SH-SY5Y (cell line): ENCODE data around the gene HPN.

ENCODE experiments used
- GATA2 ChIP-seq: IDR thresholded peaks from 2 replicates; pipeline ENCODE4 v1.6.1; 2011; ENCODE audit warnings: mild to moderate bottlenecking, low read depth, low read length
- GATA3 ChIP-seq: IDR thresholded peaks from 2 replicates; pipeline ENCODE4 v1.6.1; 2011; ENCODE audit warnings: low read depth, mild to moderate bottlenecking, low read length, moderate library complexity

DNA sequence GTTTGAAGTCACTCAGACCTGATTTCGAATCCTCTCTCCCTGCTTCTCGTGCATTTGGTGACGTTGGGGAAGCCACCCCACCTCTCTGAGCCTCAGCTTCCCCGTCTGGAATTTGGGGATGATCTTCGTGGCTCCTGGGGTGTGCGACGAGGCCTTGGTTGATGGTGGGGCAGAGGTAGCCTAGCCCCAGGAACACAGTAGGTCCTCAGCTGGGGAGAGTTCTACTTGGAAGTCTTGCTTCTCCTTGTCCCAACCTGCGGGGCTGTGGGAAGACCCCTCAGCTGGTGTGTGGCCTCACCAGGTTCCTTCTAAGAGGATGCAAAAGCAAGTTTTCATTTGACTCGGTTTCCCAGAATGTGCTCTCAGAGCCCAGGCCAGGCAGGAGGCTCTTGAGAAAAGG is 13.1 kb downstream of the HPN start:
- no peak for TF ChIP-seq GATA2
- no peak for TF ChIP-seq GATA3
